RKO (cell line): ENCODE measurements around the gene SPECC1.
"Not testable (repeated sequence)": the region's sequence is repeated elsewhere in the genome, so short reads cannot be mapped to it uniquely, and the experiment has no call there.

Experiments
- DNase-seq: peaks from one replicate; pipeline ENCODE4 v3.0.0-alpha.2; 2016; ENCODE audit warnings: low spot score

Gene SPECC1, protein sequence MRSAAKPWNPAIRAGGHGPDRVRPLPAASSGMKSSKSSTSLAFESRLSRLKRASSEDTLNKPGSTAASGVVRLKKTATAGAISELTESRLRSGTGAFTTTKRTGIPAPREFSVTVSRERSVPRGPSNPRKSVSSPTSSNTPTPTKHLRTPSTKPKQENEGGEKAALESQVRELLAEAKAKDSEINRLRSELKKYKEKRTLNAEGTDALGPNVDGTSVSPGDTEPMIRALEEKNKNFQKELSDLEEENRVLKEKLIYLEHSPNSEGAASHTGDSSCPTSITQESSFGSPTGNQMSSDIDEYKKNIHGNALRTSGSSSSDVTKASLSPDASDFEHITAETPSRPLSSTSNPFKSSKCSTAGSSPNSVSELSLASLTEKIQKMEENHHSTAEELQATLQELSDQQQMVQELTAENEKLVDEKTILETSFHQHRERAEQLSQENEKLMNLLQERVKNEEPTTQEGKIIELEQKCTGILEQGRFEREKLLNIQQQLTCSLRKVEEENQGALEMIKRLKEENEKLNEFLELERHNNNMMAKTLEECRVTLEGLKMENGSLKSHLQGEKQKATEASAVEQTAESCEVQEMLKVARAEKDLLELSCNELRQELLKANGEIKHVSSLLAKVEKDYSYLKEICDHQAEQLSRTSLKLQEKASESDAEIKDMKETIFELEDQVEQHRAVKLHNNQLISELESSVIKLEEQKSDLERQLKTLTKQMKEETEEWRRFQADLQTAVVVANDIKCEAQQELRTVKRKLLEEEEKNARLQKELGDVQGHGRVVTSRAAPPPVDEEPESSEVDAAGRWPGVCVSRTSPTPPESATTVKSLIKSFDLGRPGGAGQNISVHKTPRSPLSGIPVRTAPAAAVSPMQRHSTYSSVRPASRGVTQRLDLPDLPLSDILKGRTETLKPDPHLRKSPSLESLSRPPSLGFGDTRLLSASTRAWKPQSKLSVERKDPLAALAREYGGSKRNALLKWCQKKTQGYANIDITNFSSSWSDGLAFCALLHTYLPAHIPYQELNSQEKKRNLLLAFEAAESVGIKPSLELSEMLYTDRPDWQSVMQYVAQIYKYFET

DNA sequence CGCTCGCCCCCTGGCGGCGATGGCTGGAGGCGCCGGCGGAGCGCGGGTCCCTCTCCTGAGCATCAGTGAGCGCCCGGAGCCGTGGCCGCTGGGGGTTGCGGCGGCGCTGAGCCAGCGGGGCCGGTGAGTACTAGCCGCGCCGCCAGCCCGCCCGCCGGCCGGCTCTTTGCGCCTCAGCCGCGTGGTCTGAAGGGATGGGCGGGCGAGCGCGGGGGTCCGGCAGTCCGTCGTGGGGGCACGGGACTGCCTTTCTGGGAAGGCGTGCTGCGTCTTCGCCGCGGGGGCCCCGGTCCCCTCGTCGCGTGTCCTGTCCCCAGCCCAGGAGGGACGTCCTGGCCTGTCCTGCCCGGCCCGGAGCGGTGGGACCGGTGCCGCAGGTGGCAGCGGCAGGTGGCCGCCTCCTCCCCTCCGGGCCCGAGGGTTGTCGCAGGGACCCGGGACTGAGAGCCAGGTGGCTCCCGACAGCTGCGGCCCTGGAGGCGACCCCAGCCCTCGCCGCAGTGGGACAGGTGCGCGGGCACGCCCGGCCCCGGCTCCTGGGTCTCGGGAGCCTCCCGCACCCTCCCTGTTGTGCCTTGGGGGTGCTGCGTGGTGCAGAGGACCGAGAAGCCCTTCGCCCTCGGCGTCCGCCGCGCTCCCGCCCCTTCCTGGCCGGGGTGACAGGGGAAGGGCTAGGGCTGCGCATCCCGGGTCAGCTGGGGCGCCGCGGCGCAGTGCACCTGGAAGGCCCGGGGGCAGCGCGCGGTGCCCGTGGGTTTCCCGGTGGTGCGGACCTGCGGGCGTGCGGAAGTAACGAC is at the start of gene SPECC1:
TSS of gene SPECC1 (plus strand) at position 58 of the 797 bp plus-strand sequence. CDS start 87,293 bp downstream, outside the sequence.
- DNase-seq: peak; percentile 51

GRCh38 chr17:19962954-19963353 is 46.2 kb upstream of the SPECC1 start:
- not testable (repeated sequence) for DNase-seq

DNA sequence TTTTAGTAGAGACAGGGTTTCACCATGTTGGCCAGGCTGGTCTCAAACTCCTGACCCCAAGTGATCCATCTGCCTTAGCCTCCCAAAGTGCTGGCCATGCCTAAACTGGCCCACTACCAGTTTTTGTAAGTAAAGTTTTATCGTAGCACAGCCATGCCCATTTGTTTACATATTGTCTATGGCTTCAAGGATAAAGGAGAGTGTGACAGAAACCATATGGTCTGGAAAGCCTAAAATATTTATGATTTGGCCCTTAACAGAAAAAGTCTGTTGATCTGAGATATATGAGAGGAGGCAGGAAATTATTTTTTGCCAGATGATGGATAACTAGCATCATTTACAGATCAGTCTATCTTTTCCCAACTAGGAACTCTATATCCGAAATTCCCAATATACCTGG is 36.0 kb upstream of the SPECC1 start:
- no peak for DNase-seq

- no peak for DNase-seq
Measured at GRCh38 chr17:19975601-19976000, 33.6 kb upstream of the SPECC1 start.

DNA sequence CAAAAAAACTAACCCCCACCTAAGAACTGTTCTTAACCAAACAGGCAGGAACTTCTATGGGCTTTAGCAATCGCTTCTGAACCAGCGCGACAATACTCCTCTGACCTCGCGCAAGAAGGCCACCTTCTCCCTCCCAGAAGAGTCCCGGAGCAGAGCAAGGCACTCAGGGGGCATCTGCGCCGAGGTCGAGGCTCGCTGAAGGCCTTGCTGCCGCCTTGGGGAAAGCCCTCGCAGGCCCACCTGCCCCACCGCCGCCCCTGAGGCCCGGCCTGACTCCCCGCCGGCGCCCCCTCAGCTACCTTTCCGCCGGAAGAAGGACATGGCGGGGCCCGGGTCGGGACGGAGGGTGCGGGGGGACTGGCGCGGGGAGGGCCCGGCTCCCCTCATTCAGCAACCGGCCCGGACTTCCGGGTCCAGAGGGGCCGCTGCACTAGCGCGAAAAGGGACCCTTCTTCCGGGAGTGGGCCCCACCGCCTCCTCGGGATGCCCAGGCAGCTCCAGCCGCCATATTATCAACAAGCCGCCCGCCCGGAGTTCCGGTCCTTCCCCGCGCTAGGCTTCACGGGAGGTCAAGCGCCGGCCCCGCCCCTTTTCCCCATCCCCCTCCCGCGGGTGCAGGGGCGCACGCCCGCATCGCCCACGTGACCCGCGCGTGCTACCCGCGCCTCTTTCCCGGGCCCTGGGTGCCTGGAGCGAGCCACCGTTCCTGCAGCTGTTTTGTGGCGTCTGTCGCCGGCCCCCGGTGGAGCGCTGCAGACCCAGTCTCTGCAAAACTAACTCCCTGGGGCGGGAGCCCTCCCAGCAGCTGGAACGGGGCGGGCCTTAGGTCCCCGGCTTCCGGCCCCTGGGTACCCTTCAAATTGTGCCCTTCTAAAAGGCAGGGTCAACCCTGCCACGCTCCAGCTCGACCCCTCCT is 31.6 kb upstream of the SPECC1 start, which contains the start of gene AKAP10:
TSS of gene AKAP10 (minus strand) at position 536 of the 916 bp plus-strand sequence. CDS start at position 387, 149 bp downstream.
- peak; percentile 86 for DNase-seq

GRCh38 chr17:19978209-19978802 is 30.9 kb upstream of the SPECC1 start:
- no peak for DNase-seq

- DNase-seq: no peak
Measured at GRCh38 chr17:19978805-19979211, 30.4 kb upstream of the SPECC1 start.

GRCh38 chr17:19979917-19980770 is 29.0 kb upstream of the SPECC1 start:
- no peak for DNase-seq

- no peak for DNase-seq
Measured at GRCh38 chr17:19986941-19987861, 22.0 kb upstream of the SPECC1 start.

- DNase-seq: no peak
Measured at GRCh38 chr17:19987897-19988296, 21.3 kb upstream of the SPECC1 start.

DNA sequence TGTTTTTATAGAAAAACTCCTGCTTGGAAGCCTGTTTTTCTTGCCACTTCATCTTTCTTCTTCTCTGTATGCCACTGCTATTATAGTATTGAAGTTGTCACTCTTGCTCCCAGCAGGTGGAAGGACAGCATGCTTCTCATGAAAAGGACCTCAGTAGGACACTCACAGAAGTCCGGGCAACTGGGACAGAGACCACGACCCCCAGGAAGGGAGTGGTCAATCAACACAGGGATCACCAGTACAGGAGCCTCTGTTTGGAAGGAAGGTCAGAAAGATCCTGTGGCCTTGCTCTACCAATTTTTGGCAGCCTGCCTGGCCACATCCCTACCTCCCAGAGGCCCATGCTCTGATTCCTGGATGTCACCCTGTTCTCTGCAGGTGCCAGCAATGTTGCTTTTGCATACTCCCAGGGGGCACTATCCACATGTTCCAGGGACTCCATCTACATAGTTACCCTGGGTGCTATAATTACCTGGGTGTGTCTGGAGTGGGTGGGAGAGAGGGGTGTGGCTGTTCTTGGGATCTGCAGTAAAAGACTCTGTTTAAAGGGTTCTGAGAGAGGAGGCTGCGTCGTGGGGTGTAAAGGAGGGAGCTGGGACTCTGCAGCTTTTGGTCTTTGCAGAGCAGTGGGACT is 17.8 kb upstream of the SPECC1 start:
- DNase-seq: no peak

GRCh38 chr17:19992803-19993713 is 16.1 kb upstream of the SPECC1 start:
- peak; percentile 92 for DNase-seq

- no peak for DNase-seq
Measured at GRCh38 chr17:19996086-19996485, 13.1 kb upstream of the SPECC1 start.

DNA sequence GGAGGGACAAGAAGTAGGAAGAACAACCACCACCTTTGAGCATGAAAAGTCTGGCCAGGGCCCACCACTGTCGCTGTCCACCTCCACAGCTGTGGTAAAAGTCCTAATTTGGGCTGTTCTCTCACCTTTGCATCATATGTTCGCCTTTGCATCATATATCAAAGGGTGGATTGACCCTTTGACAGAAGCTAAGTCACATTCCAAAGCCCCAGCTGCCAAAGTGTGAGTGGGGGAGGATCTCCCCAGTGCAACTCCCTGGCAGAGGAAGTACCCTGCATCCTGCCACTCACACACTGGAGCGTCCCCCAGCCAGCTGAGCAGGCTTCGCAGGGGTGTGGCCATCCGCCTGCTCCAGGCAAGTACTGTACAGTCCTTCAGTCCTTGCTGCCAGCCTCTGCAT is 12.7 kb upstream of the SPECC1 start:
- no peak for DNase-seq

DNA sequence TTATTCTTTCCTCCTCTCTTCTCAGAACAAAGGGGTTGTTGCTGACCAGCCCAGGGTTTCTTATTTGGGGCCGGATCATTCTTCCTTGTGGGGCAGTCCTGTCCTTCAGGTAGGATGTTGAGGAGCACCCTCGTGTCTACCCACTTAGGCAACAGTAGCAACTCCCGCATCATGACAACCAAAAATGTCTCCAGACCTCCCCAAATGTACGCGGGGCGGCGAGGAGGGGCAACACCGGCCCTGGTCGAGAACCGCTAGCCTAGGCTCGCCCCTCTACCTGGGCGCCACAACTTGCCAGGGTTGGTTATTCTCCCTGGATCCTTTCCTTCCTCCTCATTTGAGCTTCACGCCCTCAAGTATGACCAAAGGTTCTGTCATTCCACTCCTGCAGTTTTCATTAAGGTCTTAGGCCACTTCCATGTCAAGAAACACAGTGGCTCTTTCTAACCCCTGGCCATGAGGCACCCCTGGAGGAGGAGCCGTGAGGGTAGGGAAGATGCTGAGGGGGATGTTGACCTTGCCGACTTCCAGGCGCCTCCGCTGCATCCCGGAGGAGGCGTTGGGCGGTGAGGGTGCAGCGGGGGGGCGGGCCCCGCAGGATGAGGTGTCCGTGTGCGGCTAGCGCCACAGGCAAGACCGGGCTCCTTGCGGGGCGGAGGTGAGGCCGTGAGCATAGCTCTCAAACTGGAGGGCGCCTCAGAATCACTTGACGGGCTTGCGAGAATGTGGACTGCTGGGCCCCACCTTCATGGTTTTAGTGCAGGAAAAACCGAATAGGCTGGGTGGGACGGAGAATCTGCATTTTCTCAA is 712 bp upstream of the SPECC1 start:
- peak; percentile 44 for DNase-seq

GRCh38 chr17:20009052-20009301 is 182 bp upstream of the SPECC1 start:
- no peak for DNase-seq
